ENCODE measurements around the gene DMXL1.

The DMXL1 gene

GRCh38 chr5:119054101-119054500 lies 16.8 kb upstream of the DMXL1 start (continued):
- TF ChIP-seq CREB5 (CRISPR knock-in tag; IDR thresholded peaks at IDR 0.05; ENCODE audit: low read depth) (no peak), GLIS3 (CRISPR knock-in tag; IDR thresholded peaks at IDR 0.05) (no peak), TCF4 (CRISPR knock-in tag; IDR thresholded peaks at IDR 0.05; ENCODE audit: borderline replicate concordance) (no peak), SNAI2 (CRISPR knock-in tag; IDR thresholded peaks at IDR 0.05) (no peak)

DNA sequence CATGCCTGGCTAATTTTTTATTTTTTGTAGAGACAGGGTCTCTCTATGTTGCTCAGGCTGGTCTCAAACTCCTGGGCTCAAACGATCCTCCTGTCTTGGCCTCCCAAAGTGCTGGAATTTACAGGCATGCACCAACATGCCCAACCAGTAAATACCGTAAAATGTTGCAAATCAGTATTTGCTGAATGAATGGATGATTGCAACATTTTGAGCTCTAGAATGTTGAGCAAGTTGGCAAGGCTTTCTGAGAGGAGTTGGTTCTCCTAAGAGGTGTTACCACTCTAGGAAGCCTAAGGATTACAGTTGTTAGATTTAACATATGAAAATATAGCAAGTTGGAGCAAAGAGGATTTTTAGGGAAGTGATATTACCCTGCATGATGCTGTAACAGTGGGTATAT lies 15.6 kb upstream of the DMXL1 start:
- no peak for ATAC-seq
- TF ChIP-seq ZNF565 (CRISPR knock-in tag; conservative IDR thresholded peaks at IDR 0.05; ENCODE audit: low read depth) (no peak), ZFP3 (CRISPR knock-in tag; IDR thresholded peaks at IDR 0.05) (no peak), SNAI2 (CRISPR knock-in tag; IDR thresholded peaks at IDR 0.05) (no peak), GLIS3 (CRISPR knock-in tag; IDR thresholded peaks at IDR 0.05) (no peak), ZC3H10 (CRISPR knock-in tag; IDR thresholded peaks at IDR 0.05) (no peak), ZFP30 (CRISPR knock-in tag; IDR thresholded peaks at IDR 0.05) (no peak), CSDC2 (CRISPR knock-in tag; IDR thresholded peaks at IDR 0.05) (no peak), OSR1 (CRISPR knock-in tag; IDR thresholded peaks at IDR 0.05) (no peak), POU6F1 (CRISPR knock-in tag; IDR thresholded peaks at IDR 0.05; ENCODE audit: borderline replicate concordance, low read depth) (no peak), PPARA (CRISPR knock-in tag; IDR thresholded peaks at IDR 0.05; ENCODE audit: borderline replicate concordance) (no peak), ZNF8 (CRISPR knock-in tag; IDR thresholded peaks at IDR 0.05) (no peak)
- TF ChIP-seq, protein P1, sequence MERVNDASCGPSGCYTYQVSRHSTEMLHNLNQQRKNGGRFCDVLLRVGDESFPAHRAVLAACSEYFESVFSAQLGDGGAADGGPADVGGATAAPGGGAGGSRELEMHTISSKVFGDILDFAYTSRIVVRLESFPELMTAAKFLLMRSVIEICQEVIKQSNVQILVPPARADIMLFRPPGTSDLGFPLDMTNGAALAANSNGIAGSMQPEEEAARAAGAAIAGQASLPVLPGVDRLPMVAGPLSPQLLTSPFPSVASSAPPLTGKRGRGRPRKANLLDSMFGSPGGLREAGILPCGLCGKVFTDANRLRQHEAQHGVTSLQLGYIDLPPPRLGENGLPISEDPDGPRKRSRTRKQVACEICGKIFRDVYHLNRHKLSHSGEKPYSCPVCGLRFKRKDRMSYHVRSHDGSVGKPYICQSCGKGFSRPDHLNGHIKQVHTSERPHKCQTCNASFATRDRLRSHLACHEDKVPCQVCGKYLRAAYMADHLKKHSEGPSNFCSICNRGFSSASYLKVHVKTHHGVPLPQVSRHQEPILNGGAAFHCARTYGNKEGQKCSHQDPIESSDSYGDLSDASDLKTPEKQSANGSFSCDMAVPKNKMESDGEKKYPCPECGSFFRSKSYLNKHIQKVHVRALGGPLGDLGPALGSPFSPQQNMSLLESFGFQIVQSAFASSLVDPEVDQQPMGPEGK (CRISPR knock-in tag; IDR thresholded peaks at IDR 0.05; ENCODE audit: borderline replicate concordance), result no peak
- TF ChIP-seq, protein P2, sequence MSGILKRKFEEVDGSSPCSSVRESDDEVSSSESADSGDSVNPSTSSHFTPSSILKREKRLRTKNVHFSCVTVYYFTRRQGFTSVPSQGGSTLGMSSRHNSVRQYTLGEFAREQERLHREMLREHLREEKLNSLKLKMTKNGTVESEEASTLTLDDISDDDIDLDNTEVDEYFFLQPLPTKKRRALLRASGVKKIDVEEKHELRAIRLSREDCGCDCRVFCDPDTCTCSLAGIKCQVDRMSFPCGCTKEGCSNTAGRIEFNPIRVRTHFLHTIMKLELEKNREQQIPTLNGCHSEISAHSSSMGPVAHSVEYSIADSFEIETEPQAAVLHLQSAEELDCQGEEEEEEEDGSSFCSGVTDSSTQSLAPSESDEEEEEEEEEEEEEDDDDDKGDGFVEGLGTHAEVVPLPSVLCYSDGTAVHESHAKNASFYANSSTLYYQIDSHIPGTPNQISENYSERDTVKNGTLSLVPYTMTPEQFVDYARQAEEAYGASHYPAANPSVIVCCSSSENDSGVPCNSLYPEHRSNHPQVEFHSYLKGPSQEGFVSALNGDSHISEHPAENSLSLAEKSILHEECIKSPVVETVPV (CRISPR knock-in tag; IDR thresholded peaks at IDR 0.05), result no peak

DNA sequence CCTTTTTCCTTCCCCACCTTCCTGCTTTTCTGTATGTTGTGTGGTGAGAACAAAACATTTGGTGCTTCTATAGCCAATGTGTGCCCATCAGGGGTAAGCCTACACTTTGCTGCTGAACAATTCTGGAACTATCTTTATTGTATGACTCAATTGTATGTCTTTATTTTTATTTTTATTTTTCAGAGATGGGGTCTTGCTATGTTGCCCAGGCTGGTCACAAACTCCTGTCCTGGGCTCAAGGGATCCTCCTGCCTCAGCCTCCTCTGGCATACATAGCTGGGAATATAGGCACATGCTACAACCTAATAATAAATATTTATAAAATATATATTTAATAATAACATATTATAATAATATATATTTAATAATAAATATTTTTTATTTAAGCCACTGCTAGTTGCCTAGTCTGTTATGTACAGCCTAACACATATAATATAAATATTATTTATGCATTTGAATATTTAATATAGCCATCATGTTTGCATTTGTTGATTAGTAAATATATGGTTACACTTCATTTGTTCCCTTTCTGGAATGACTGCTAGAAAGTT lies 11.8 kb upstream of the DMXL1 start:
- no peak for TF ChIP-seq RARB (CRISPR knock-in tag; IDR thresholded peaks at IDR 0.05)
- TF ChIP-seq ZNF565 (CRISPR knock-in tag; conservative IDR thresholded peaks at IDR 0.05; ENCODE audit: low read depth), result no peak
- no peak for TF ChIP-seq OSR1 (CRISPR knock-in tag; IDR thresholded peaks at IDR 0.05)
- no peak for TF ChIP-seq BACH2 (CRISPR knock-in tag; IDR thresholded peaks at IDR 0.05; ENCODE audit: borderline replicate concordance)
- TF ChIP-seq ZNF8 (CRISPR knock-in tag; IDR thresholded peaks at IDR 0.05), result no peak
- TF ChIP-seq TOX (CRISPR knock-in tag; IDR thresholded peaks at IDR 0.05; ENCODE audit: borderline replicate concordance), result no peak
- no peak for TF ChIP-seq ZC3H10 (CRISPR knock-in tag; IDR thresholded peaks at IDR 0.05)
- no peak for TF ChIP-seq ISL1 (CRISPR knock-in tag; IDR thresholded peaks at IDR 0.05)
- TF ChIP-seq PPARA (CRISPR knock-in tag; IDR thresholded peaks at IDR 0.05; ENCODE audit: borderline replicate concordance), result no peak
- TF ChIP-seq TCF4 (CRISPR knock-in tag; IDR thresholded peaks at IDR 0.05; ENCODE audit: borderline replicate concordance), result no peak
- TF ChIP-seq ZFP30 (CRISPR knock-in tag; IDR thresholded peaks at IDR 0.05), result no peak
- TF ChIP-seq, protein P1 (CRISPR knock-in tag; IDR thresholded peaks at IDR 0.05; ENCODE audit: borderline replicate concordance), result no peak
- TF ChIP-seq CSDC2 (CRISPR knock-in tag; IDR thresholded peaks at IDR 0.05), result no peak
- no peak for TF ChIP-seq ZFP3 (CRISPR knock-in tag; IDR thresholded peaks at IDR 0.05)
- TF ChIP-seq ARNTL (CRISPR knock-in tag; IDR thresholded peaks at IDR 0.05; ENCODE audit: borderline replicate concordance, low read depth), result no peak
- no peak for TF ChIP-seq ESRRG (CRISPR knock-in tag; IDR thresholded peaks at IDR 0.05)
- TF ChIP-seq POU6F1 (CRISPR knock-in tag; IDR thresholded peaks at IDR 0.05; ENCODE audit: borderline replicate concordance, low read depth), result no peak
- TF ChIP-seq, protein P2 (CRISPR knock-in tag; IDR thresholded peaks at IDR 0.05), result no peak
- no peak for TF ChIP-seq TSHZ2 (CRISPR knock-in tag; IDR thresholded peaks at IDR 0.05)
- TF ChIP-seq GLIS3 (CRISPR knock-in tag; IDR thresholded peaks at IDR 0.05), result no peak
- ATAC-seq, result no peak
